NB4 (cell line): ENCODE measurements around the gene C10orf95.
A peak's percentile ranks its signal among the peaks of the same experiment; 100 is the strongest.
"Not testable (repeated sequence)": the region's sequence is repeated elsewhere in the genome, so short reads cannot be mapped to it uniquely, and the experiment has no call there.

Experiments
- DNase-seq: peaks from one replicate; pipeline ENCODE4 v3.0.0; 2010; ENCODE audit warnings: low read depth
- H3K4me3 ChIP-seq: one replicate; pipeline ENCODE4 v1.5.1; 2011; ENCODE audit warnings: mild to moderate bottlenecking, low read depth, low read length, moderate library complexity
- MYC ChIP-seq: IDR thresholded peaks from 2 replicates; pipeline ENCODE4 v1.6.1; 2011; ENCODE audit warnings: low read depth, low read length
- POLR2A ChIP-seq: IDR thresholded peaks from 2 replicates; pipeline ENCODE4 v1.6.1; 2011; ENCODE audit warnings: mild to moderate bottlenecking; ENCODE audit not compliant: insufficient read length; ENCODE audit errors: extremely low read depth
- TF ChIP-seq, protein P1 (sequence below): IDR thresholded peaks from 2 replicates; pipeline ENCODE4 v1.6.1; 2011; ENCODE audit warnings: low read depth, low read length
- TF ChIP-seq, protein P2 (sequence below): IDR thresholded peaks from one replicate; pipeline ENCODE4 v1.5.1; 2012; ENCODE audit warnings: low read depth, low read length

Gene C10orf95

DNA sequence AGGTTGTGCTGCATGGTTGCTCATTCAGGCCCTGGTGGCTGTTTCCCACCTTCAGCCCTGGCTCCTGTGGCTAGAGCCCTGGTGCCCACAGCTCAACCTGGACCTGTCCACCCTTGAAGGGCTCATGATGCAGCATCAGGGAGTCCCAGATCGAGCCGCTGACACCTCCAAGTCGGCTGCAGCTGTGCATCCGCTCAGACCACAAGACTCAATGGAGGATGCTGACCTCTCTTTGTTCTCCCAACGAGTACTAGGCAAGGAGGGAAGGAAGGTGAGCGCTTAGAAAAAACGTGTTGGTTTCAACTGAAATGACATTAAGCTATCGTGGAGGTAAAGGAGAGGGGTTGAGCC is 9.5 kb upstream of the C10orf95 start:
- DNase-seq, result no peak
- no peak for TF ChIP-seq MYC
- H3K4me3 ChIP-seq, result peak overlapping the region; percentile 42

DNA sequence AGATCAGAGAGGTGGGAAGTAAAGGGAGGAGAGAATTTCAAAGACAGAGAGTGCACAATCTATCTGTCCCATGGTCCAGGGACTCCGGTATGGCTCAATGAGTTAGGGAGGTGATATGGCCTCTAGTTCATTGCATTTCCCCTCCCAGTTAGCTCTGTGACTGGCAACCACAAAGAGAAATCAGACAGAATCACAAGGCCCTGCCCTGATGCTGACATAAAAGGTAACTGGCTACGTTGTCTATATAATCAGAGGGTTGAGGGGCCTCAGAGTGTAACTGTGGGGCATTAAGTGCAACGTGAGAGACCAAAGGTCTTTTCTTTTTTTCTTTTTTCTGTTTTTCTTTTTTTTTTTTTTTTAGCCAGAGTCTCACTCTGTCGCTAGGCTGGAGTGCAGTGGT is 7.3 kb upstream of the C10orf95 start:
- DNase-seq, result no peak
- no peak overlapping the region for H3K4me3 ChIP-seq
- TF ChIP-seq POLR2A (no peak), MYC (no peak)
- TF ChIP-seq, protein P1, sequence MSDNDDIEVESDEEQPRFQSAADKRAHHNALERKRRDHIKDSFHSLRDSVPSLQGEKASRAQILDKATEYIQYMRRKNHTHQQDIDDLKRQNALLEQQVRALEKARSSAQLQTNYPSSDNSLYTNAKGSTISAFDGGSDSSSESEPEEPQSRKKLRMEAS, result no peak
- TF ChIP-seq, protein P2, sequence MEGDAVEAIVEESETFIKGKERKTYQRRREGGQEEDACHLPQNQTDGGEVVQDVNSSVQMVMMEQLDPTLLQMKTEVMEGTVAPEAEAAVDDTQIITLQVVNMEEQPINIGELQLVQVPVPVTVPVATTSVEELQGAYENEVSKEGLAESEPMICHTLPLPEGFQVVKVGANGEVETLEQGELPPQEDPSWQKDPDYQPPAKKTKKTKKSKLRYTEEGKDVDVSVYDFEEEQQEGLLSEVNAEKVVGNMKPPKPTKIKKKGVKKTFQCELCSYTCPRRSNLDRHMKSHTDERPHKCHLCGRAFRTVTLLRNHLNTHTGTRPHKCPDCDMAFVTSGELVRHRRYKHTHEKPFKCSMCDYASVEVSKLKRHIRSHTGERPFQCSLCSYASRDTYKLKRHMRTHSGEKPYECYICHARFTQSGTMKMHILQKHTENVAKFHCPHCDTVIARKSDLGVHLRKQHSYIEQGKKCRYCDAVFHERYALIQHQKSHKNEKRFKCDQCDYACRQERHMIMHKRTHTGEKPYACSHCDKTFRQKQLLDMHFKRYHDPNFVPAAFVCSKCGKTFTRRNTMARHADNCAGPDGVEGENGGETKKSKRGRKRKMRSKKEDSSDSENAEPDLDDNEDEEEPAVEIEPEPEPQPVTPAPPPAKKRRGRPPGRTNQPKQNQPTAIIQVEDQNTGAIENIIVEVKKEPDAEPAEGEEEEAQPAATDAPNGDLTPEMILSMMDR, result no peak

DNA sequence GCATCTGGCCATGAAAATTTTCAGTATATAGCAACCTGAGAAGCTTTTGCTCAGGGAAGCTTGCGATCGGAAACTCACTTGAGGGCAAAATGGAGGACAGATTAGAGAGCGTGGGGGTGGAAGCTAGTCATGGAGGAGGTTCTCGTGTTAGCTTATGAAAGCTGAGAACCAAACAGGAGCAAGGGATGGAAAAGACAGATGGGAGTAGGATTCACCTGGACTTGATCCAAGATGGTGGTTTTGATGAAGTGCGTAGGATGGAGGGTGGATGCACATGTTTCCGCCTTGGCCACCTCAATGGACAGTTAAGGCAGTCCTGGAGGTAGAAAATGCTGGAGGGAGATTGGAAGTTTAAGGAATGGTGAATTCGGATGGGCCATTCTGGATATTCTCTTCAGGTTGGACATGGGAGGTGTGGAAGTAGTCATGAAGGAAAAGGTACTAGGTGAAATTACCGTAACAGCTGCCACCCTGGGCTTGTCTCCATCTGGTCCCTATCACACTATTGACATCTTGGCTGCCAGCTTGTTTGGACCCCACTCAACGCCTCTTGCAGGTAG is 6.3 kb upstream of the C10orf95 start:
- DNase-seq, result no peak
- no peak overlapping the region for H3K4me3 ChIP-seq
- TF ChIP-seq, protein P2, result no peak
- TF ChIP-seq POLR2A (no peak), MYC (no peak)
- TF ChIP-seq, protein P1, result no peak

DNA sequence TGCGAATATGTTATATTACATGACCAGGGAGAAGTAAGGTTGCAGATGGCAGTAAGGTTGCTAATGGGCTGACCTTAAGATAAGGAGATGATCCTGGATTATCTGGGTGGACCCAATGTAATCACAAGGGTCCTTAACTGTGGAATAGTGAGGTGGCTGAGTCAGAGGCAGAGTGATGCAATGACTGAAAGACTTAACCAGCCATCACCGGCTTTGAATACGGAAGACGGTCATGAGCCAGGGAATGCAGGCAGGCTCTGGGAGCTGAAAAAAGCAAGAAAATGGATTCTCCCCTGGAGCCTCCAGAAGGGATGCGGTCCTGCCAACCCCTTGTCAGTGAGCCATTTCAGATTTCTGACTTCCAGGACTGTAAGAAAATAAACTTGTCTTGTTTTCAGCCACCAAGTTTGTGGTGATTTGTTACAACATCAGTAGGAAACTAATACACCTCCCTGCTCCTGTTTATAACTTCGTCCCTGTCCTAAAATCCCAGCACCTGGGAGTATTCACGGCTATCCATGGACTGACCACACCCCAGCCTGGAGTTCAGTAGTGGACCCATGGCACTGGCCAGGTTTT is 4.6 kb upstream of the C10orf95 start:
- peak; percentile 57 for DNase-seq

DNA sequence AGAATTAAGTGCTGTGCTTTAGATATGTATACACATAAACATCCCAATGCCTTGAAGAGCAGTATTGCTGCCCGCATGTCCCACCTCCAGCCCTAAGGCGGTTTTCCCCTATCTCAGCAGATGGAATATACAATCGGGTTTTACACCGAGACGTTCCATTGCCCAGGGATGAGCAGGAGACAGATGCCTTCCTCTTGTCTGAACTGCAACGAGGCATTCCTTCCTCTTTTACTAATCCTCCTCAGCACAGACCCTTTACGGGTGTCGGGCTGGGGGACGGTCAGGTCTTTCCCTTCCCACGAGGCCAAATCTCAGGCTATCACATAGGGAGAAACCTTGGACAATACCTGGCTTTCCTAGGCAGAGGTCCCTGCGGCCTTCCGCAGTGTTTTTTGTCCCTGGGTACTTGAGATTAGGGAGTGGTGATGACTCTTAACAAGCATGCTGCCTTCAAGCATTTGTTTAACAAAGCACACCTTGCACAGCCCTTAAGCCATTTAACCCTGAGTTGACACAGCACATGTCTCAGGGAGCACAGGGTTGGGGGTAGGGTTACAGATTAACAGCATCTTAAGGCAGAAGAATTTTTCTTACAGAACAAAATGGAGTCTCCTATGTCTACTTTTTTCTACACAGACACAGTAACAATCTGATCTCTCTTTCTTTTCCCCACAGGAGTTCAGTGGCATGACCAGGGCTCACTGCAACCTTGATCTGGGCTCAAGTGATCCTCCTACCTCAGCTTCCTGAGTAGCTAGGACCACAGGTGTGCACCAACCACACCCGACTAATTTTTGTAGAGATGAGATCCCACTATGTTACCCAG is 3.5 kb upstream of the C10orf95 start:
- not testable (repeated sequence) for DNase-seq, H3K4me3 ChIP-seq

More for the DNA sequence above, 4.6 kb upstream of the C10orf95 start:
- no peak overlapping the region for H3K4me3 ChIP-seq
- TF ChIP-seq MYC, result no peak
- TF ChIP-seq, protein P2, result no peak
- TF ChIP-seq, protein P1, result no peak
- no peak for TF ChIP-seq POLR2A

DNA sequence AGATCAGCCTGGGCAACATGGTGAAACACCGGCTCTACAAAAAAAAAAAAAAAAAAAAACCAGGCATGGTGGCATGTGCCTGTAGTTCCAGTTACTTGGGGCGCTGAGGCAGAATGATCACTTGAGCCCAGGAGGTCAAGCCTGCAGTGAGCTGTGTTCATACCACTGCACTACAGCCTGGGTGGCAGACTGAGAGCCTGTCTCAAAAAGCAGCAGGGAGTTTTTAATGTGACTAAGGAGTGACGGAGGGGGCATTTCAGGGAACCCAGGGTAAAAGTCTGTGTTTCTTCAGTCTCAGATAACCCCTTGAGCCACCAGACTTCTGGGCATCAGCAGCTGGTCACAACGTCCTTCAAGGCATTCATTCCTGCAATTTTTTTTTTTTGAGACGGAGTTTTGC is 2.2 kb upstream of the C10orf95 start:
- H3K4me3 ChIP-seq, result no peak overlapping the region
- TF ChIP-seq MYC (no peak), POLR2A (no peak)
- TF ChIP-seq, protein P1, result no peak
- TF ChIP-seq, protein P2, result no peak
- DNase-seq, result no peak
